ENCODE results near the gene PARD3B.

The PARD3B gene

DNA sequence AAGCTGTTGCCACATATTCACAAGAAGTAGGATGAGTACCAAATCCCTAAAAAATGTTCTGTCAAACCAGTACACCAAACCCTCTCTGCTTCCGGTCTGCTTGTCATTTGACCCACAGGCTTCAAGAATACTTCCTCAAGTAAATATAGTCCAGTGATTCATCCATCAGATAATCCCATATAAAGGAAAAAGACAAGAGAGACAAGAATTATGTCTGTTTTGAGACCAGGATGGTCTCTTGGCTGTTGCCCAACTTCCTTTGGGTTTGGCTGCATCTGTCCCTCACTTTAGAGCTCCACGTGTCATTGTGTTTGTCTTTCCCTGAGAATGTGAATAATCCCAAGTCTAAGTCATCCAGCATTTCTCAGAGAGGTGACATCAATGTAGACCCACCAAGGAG is 1045.5 kb downstream of the PARD3B start:
- DNase-seq: peak; percentile 29

DNA sequence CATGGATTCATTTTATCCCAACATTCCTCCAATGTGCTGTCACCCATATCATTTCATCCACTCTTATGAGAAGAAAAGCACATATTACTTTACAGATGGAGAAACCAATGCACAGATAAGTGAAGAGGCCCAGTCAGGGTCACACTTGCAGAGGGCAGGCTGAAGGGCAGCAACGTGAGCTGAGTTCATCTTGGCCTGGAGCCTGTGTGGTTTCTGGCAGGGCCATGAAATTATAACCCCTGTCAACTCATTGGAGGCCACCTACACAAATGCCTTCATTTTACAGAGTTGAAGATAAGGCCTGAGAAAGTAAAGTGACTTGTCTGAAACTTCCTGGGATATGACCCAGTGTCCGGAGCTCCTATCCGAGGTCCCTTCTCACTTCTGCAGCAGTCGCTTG is 1048.6 kb downstream of the PARD3B start:
- no peak for DNase-seq

GRCh38 chr2:205596581-205596980 is 1051.3 kb downstream of the PARD3B start:
- no peak for DNase-seq

GRCh38 chr2:205605638-205606304 is 1060.5 kb downstream of the PARD3B start:
- DNase-seq: no peak

GRCh38 chr2:205607146-205607545 is 1061.9 kb downstream of the PARD3B start:
- DNase-seq: no peak

- DNase-seq: peak; percentile 53
Measured at GRCh38 chr2:205609113-205609512, 1063.8 kb downstream of the PARD3B start.

- no peak for DNase-seq
Measured at GRCh38 chr2:205610437-205610836, 1065.2 kb downstream of the PARD3B start.

DNA sequence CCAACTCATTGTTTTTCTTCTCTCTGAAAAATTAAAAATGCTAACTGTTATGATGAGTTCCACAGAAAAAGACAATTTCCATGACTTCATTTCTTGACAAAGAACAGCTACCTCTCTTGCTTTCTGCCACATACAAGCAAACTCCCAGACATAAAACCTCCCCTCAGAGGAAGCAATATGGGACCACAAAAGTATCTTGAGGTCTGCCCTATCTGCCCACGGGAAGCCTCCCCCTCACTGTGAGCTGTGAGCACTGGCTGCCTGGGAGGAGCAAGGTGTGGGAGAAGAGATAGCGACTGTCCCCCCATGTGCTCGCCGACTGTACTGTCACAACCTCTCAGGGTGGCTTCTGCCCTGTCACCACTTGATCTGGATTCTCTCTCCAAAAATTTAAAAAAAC is 1067.4 kb downstream of the PARD3B start:
- no peak for DNase-seq

- DNase-seq: no peak
Measured at GRCh38 chr2:205613970-205614559, 1068.8 kb downstream of the PARD3B start.

GRCh38 chr2:205614965-205615364 is 1069.7 kb downstream of the PARD3B start:
- DNase-seq: no peak

- DNase-seq: no peak
Measured at GRCh38 chr2:205617905-205618304, 1072.6 kb downstream of the PARD3B start.

DNA sequence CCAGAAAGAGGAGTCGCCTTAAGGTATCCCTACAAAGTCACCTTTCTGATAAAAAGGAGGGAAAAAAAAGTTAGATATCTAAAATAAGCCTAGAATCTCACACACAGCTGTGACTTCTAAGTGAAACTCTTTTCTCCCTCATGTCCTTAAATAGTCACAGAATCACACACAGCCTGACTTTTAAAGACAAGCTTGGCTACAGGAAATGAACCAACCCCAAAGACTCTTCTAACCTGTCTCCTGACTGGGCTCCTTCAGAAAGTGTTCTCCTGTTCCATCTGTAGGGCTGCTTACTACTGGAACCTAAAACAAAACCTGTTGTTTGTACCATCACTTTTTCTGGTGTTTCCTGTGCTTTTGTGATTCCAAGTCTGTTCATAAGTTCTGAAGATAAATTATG is 1074.3 kb downstream of the PARD3B start:
- no peak for DNase-seq

GRCh38 chr2:205627085-205627484 is 1081.8 kb downstream of the PARD3B start:
- DNase-seq: no peak

DNA sequence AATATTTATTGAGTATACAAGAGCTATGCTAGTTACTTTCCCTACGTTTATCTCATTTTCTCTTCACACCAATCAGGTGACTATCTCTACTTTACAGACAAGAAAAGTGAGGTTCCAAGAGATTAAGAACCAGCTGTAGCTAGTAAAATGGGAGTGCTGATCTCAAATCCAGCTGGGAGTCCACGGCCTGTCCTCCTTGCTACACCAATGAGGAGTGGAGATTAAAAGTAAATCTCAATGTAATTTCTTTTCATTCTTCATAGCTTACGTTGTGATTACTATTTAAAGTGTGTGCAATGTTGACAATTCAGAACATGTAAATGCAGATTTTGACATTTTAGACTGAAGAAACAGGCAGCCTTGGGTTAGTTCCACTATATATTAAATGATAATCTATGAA is 1083.1 kb downstream of the PARD3B start:
- DNase-seq: no peak

GRCh38 chr2:205629091-205629776 is 1084.0 kb downstream of the PARD3B start:
- DNase-seq: no peak

- DNase-seq: no peak
Measured at GRCh38 chr2:205633994-205634393, 1088.7 kb downstream of the PARD3B start.

- no peak for DNase-seq
Measured at GRCh38 chr2:205636549-205637319, 1091.5 kb downstream of the PARD3B start.

GRCh38 chr2:205637320-205637602 is 1092.0 kb downstream of the PARD3B start:
- no peak for DNase-seq

DNA sequence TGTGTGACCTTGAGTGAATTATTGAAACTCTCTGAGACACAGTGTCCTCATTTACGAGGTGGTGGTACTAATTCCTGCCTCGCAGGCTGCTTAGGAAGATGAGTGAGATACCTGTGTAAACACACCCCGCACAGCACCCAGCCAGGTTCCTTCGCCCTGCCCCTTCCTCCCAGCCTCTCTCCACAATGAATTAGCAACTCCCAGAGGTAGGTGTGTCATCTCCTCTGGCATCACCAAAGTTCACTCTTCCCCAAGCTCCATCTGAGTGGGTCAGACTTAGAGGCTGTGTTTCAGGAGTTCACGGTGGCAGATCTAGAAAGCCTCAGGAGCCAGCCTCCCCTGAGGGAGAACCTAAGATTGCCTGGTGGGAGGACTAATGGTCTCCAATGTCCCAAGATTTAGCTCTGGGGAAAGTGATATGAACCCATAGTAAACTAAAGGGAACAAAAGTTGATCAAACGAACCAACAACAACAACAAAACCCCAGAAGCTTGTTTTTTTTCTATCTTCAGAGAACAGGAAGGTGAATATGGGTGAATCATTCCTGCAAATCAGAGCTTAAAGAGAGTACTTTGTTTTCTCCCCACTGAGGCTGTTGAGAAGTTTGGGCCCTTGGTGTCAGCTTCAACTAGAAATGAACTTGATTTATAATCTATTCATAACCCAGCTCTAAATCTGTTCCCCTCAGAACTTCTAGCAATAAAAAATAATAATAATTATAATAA is 1092.7 kb downstream of the PARD3B start:
- DNase-seq: no peak

GRCh38 chr2:205640716-205641115 is 1095.4 kb downstream of the PARD3B start:
- DNase-seq: no peak

- DNase-seq: no peak
Measured at GRCh38 chr2:205642599-205643356, 1097.5 kb downstream of the PARD3B start.

- no peak for DNase-seq
Measured at GRCh38 chr2:205643391-205643885, 1098.2 kb downstream of the PARD3B start.
